ENCODE measurements around the gene SLC43A1. TPM values are rescaled to one million over a fixed set of nuclear protein-coding genes. Genes with fewer than 3 reads are reported as not detected.

SLC43A1 gene
- total RNA-seq, 1 donor from 2014 or later = 13.2 TPM

DNA sequence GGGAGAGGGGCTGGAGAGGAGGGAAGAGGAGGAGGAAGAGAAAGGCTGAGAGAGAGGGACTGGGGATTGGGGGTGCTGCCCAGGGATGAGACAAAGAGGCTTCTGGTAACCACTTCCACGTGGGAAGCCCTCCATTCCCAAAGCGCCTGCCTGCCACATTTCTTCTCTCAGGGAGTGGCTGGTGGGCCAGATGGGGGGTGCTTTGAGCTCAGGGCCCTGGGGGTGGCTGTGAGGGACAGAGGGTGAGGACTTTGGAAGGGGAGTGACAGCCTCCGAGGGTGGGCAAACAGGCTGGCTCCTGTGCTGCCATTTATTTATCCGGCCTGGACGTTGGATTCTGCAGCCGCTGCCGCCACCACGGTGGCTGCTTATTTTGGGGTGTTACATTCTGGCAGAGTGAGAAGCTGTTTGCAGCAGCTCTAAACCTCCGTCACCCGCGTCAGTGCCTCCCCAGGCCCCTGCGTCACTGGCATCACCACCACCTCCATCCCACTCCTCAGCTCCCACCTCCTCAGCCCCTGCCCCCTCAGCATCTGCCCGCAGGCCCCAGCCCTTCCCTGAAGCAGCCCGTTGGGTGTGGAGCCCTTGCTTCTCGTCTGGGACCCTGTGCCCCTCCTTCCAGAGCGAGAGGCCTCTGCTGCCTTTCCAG is 53.5 kb downstream of the SLC43A1 start:
- Histone ChIP-seq H3K27ac (no peak overlapping the region), H3K4me3 (no peak overlapping the region), H3K4me1 (peaks cover 40% of the 10 kb centered on the region), H3K9me3 (no peaks in the 10 kb centered on the region), H3K36me3 (no peaks in the 10 kb centered on the region), H3K27me3 (ENCODE audit: low read depth) (peaks cover 26% of the 10 kb centered on the region)
- ATAC-seq (no peak), DNase-seq (no peak)
- TF ChIP-seq, protein P1, sequence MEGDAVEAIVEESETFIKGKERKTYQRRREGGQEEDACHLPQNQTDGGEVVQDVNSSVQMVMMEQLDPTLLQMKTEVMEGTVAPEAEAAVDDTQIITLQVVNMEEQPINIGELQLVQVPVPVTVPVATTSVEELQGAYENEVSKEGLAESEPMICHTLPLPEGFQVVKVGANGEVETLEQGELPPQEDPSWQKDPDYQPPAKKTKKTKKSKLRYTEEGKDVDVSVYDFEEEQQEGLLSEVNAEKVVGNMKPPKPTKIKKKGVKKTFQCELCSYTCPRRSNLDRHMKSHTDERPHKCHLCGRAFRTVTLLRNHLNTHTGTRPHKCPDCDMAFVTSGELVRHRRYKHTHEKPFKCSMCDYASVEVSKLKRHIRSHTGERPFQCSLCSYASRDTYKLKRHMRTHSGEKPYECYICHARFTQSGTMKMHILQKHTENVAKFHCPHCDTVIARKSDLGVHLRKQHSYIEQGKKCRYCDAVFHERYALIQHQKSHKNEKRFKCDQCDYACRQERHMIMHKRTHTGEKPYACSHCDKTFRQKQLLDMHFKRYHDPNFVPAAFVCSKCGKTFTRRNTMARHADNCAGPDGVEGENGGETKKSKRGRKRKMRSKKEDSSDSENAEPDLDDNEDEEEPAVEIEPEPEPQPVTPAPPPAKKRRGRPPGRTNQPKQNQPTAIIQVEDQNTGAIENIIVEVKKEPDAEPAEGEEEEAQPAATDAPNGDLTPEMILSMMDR (IDR thresholded peaks at IDR 0.05) = no peak
- intact Hi-C loops (cut with DNase I) = no loop called here

DNA sequence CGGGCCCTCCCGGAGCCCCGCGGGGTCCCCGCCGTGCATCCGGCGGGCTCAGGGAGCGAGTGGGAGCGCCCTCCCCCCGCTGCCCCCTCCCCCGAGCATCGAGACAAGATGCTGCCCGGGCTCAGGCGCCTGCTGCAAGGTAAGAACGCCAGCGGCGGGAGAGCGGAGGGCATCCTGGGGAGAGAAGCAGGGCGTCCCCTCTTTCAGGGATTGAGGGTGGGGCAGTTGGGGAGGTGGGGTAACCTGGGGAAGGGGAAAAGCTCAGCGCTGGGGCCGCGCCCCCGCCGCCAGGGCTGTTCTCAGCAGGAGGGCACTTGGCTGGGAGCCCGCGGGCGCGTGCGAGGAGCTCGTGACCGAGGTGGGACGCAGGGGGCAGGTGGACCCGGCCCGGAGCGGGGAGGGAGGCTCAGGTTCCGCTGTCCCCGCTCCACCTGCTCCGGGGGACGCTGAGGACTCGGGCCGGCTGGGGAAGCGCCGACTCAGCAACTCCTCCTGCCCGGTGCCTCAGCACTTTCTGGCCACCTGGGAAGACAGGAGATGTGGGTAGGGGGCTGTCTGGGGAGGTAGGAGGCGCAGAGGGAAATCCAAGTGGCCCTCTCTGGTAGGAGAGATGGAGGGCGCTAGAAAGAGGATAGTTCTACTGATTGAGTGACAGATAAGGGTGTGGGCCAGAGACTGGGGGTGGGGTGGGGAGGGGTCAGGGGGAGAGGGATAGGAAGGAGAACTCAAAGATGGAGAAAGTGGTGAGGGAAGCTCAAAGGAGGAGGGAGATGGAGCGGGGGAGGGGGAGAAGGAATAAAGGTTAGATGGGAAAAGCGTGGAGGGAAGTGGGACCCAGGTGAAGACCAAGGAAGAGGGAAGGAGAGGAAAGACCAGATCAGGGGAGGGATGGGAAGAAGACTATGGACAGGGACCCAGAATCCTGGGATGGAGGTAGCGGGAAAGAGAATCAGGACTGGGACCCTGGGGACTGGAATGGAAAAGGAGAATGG is 54.4 kb downstream of the SLC43A1 start:
- DNase-seq = no peak
- H3K9me3 ChIP-seq = no peaks in the 10 kb centered on the region
- intact Hi-C loops (cut with DNase I) = no loop called here

DNA sequence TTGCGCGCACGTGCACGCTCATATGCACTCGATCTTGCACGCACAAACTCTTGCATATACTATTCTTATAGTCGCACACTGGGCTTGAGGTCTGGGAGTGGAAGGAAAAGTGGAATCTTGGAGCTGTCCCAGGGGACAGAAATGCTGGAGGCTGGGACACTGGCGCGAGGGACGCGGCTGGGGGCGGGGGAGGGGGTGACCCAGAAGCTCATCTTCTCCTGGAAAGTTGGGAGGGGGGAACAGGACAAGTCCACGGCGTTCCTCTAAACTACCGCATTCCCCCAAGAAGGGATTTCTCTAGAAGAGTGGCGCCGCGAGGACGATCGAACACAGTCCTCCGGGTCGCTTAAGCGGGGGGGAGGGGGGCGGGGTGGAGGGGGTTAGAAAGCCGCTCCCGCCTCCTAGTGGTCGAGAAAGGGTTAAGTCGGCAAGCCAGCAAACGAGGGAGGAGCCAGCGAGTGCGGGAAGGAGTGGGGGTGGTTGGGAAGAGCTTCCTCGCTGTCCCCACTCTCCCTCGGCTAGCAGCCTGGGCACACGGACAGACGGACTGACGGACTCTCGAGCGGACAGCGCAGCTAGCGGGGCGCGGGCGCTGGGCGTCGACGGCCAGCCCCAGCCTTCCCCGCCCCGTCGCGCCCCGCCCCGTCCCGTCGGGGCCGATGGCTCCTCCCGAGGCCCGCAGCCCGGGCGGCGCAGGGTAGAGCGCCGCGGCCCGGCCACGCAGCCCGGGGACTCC is 55.3 kb downstream of the SLC43A1 start, which contains the start of gene RTN4RL2:
Gene RTN4RL2, plus strand, starts transcription at position 507 of the 736 bp plus-strand sequence. CDS start 338 bp downstream, outside the sequence.
- Histone ChIP-seq H3K9me3 (no peaks in the 10 kb centered on the region), H3K27ac (no peak within 1 kb of the TSS), H3K4me1 (peaks cover 41% of the 10 kb centered on the region), H3K27me3 (ENCODE audit: low read depth) (peaks cover 26% of the 10 kb centered on the region), H3K4me3 (peak within 1 kb of the TSS; percentile 55), H3K36me3 (no peaks in the 10 kb centered on the region)
- peak; percentile 47 to 48 for ATAC-seq
- TF ChIP-seq, protein P1 (IDR thresholded peaks at IDR 0.05) = peak; percentile 12
- intact Hi-C loops (cut with DNase I) = no loop called here
- peak; percentile 61 for DNase-seq

More for the DNA sequence above, 54.4 kb downstream of the SLC43A1 start:
- H3K27me3 ChIP-seq (ENCODE audit: low read depth) = peaks cover 26% of the 10 kb centered on the region
- H3K36me3 ChIP-seq = no peaks in the 10 kb centered on the region
- H3K4me1 ChIP-seq = peaks cover 41% of the 10 kb centered on the region
- ATAC-seq = no peak
- no peak overlapping the region for H3K27ac ChIP-seq
- TF ChIP-seq, protein P1 (IDR thresholded peaks at IDR 0.05) = no peak
- H3K4me3 ChIP-seq = peak overlapping the region; percentile 55

DNA sequence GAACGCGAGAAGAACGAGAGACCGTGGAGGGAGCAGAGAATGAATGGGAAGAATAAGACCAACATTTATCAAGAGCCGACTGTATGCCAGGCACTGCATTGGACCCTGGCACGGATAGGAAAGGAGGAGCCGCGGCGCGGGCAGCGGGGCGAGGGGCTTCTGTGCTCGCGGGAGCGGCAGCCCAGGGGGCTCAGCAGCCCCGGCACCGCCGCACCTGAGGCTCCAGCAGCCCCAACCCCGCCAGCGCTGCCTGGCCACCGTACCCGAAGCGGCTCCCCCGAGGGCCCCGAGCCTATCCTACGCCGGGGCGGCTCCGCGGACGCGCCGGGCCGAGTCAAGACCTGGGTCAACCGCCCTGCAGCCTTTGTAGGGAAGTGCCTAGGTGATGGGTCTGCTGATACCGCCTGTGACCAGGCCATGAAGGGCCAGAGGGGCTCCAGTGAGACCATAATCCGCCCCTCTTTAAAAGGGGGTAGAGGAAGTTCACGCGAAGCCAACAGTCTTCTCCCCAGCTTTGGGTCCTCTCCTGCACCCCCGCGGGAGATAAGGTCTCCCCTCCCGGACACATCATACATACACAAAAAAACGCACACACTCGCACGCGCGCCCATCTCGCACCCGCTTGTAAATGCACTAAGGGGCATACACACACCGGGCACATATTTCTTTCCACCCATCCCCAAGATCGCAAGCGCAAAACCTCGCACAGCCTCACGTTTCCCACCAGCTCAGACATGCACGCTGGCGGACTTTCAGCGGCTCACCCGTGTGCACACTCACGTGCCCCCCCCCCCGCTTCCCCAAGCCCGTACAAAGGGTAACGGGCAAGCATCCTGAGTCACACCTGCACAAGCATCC is 56.1 kb downstream of the SLC43A1 start:
- peak; percentile 10 to 25 for ATAC-seq
- H3K36me3 ChIP-seq = no peaks in the 10 kb centered on the region
- H3K9me3 ChIP-seq = no peaks in the 10 kb centered on the region
- H3K4me3 ChIP-seq = peak overlapping the region; percentile 55
- peaks cover 26% of the 10 kb centered on the region for H3K27me3 ChIP-seq (ENCODE audit: low read depth)
- DNase-seq = no peak
- TF ChIP-seq, protein P1 (IDR thresholded peaks at IDR 0.05) = no peak
- intact Hi-C loops (cut with DNase I) = no loop called here
- peaks cover 41% of the 10 kb centered on the region for H3K4me1 ChIP-seq
- H3K27ac ChIP-seq = no peak overlapping the region
